GM18861 (cell line): ENCODE results near the gene TCF7L1.
"Not testable (repeated sequence)": the region's sequence is repeated elsewhere in the genome, so short reads cannot be mapped to it uniquely, and the experiment has no call there.

Experiments
- ATAC-seq: cut with Tn5 transposase; IDR thresholded peaks from one replicate; pipeline ENCODE4 v1.9.1; 2021; ENCODE audit not compliant: unreplicated experiment

TCF7L1 gene

GRCh38 chr2:85132834-85133637 lies at the start of gene TCF7L1:
TCF7L1 (plus strand) TSS chr2:85133392; CDS start chr2:85133685, 293 bp downstream.
- ATAC-seq, result no peak

- ATAC-seq, result no peak
Measured at GRCh38 chr2:85085563-85085962, 47.6 kb upstream of the TCF7L1 start.

- no peak for ATAC-seq
Measured at GRCh38 chr2:85087541-85087940, 45.7 kb upstream of the TCF7L1 start.

- ATAC-seq, result no peak
Measured at GRCh38 chr2:85088921-85089320, 44.3 kb upstream of the TCF7L1 start.

GRCh38 chr2:85089585-85089984 lies 43.6 kb upstream of the TCF7L1 start:
- ATAC-seq, result no peak

- ATAC-seq, result no peak
Measured at GRCh38 chr2:85091838-85092237, 41.4 kb upstream of the TCF7L1 start.

- no peak for ATAC-seq
Measured at GRCh38 chr2:85095094-85095493, 38.1 kb upstream of the TCF7L1 start.

- no peak for ATAC-seq
Measured at GRCh38 chr2:85096616-85097015, 36.6 kb upstream of the TCF7L1 start.

- no peak for ATAC-seq
Measured at GRCh38 chr2:85104228-85104627, 29.0 kb upstream of the TCF7L1 start.

GRCh38 chr2:85106489-85107180 lies 26.6 kb upstream of the TCF7L1 start:
- ATAC-seq, result no peak

GRCh38 chr2:85110991-85111560 lies 22.1 kb upstream of the TCF7L1 start:
- ATAC-seq, result no peak

- ATAC-seq, result no peak
Measured at GRCh38 chr2:85111819-85112281, 21.3 kb upstream of the TCF7L1 start.

GRCh38 chr2:85112906-85113625 lies 20.1 kb upstream of the TCF7L1 start:
- no peak for ATAC-seq

GRCh38 chr2:85114586-85115330 lies 18.4 kb upstream of the TCF7L1 start:
- ATAC-seq, result no peak

- no peak for ATAC-seq
Measured at GRCh38 chr2:85116207-85116606, 17.0 kb upstream of the TCF7L1 start.

- no peak for ATAC-seq
Measured at GRCh38 chr2:85119900-85120299, 13.3 kb upstream of the TCF7L1 start.

- no peak for ATAC-seq
Measured at GRCh38 chr2:85120363-85120762, 12.8 kb upstream of the TCF7L1 start.

GRCh38 chr2:85126462-85126861 lies 6.7 kb upstream of the TCF7L1 start:
- not testable (repeated sequence) for ATAC-seq

GRCh38 chr2:85129861-85130260 lies 3.3 kb upstream of the TCF7L1 start:
- no peak for ATAC-seq

GRCh38 chr2:85130407-85130806 lies 2.8 kb upstream of the TCF7L1 start:
- ATAC-seq, result no peak

GRCh38 chr2:85131116-85131515 lies 2.1 kb upstream of the TCF7L1 start:
- no peak for ATAC-seq
